GM10248 (cell line): ENCODE data around the gene OXCT1.
A peak's percentile ranks its signal among the peaks of the same experiment; 100 is the strongest.

Experiments
- CTCF ChIA-PET: fragments of 300-600 bp; sonication (Branson Sonifier 250); formaldehyde crosslinking; extraction: SDS; loops from one replicate; lab custom pipeline; 2021; ENCODE audit warnings: antibody characterized with exemption; lab: Yijun Ruan, JAX
- POLR2A ChIA-PET: fragments of 350-650 bp; sonication (Branson Sonifier 250); formaldehyde crosslinking; extraction: SDS; loops from one replicate; lab custom pipeline; 2020; ENCODE audit warnings: antibody characterized with exemption; lab: Yijun Ruan, JAX
- DNase-seq: peaks from one replicate; pipeline ENCODE4 v3.0.0; 2012; ENCODE audit errors: extremely low spot score
- CTCF ChIP-seq: IDR thresholded peaks from 2 replicates; pipeline ENCODE4 v1.5.1; 2012; ENCODE audit warnings: mild to moderate bottlenecking, low read depth; ENCODE audit errors: extremely low read depth, missing control alignments, control extremely low read depth

The OXCT1 gene

GRCh38 chr5:41840251-41840650 lies 30.0 kb downstream of the OXCT1 start:
- DNase-seq: no peak
- ChIA-PET CTCF (interaction anchor here (0.9 to 2.2 kb wide), 8 partner anchors 13 to 144 kb away, joined by 3 to 8 read pairs (median 4); no protein-coding TSS in a partner anchor), POLR2A (no interaction called here)
- no peak for TF ChIP-seq CTCF

DNA sequence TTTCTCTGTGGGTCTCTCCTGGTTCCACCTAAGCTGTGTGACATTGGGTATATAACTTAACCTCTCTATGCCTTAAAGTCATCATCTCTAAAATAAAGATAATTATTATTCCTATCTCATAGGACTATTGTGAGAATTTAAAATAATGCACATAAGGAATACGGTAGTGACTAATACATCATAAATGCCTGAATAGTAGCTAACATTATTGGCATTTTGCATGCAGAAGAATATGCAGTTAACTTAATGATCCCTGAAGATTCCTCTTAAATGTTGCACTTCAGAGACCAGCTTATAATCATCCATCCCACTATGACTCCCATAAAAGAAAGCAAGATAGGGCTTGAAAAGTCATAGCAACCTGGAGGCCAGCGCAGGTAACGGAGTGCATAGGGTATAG lies 32.4 kb downstream of the OXCT1 start:
- CTCF ChIA-PET: interaction anchor here (0.7 to 3.2 kb wide), 8 partner anchors 12 to 219 kb away, joined by 3 to 12 read pairs (median 4); no protein-coding TSS in a partner anchor
- DNase-seq: no peak
- POLR2A ChIA-PET: no interaction called here
- TF ChIP-seq CTCF: no peak

DNA sequence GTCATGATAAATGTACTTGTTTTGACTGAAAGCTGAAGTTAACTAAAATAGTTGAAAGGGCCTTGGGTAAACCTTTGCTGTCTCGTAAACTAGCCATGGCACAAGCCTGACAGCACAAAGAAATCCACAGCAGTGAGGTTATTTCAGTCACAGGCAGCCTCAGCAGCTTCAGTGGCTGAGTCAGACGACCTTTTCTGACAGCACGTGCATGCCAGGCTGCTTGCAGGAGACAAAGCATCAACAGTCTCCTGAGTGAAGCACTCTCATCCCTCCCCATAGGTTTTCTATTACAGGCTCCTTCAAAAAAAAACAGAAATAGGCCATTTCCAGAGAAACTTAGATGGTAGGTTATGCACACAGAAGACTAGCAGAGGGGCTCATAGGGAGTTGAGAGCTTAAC lies 34.6 kb downstream of the OXCT1 start:
- no peak for DNase-seq
- POLR2A ChIA-PET: no interaction called here
- CTCF ChIA-PET: interaction anchor here (1.2 to 3.4 kb wide), 4 partner anchors 8 to 222 kb away, joined by 3 to 21 read pairs (median 4); no protein-coding TSS in a partner anchor
- no peak for TF ChIP-seq CTCF

- ChIA-PET CTCF (interaction anchor here (1.3 to 3.4 kb wide), 3 partner anchors 9 to 223 kb away, joined by 5 to 21 read pairs (median 6); no protein-coding TSS in a partner anchor), POLR2A (interaction anchor here (0.6 kb wide), 1 partner anchor 354 kb away, joined by 4 read pairs; no protein-coding TSS in a partner anchor)
- no peak for TF ChIP-seq CTCF
- no peak for DNase-seq
Observed at GRCh38 chr5:41834506-41834905, 35.7 kb downstream of the OXCT1 start.

- TF ChIP-seq CTCF: no peak
- ChIA-PET POLR2A (no interaction called here), CTCF (interaction anchor here (1.0 to 3.4 kb wide), 2 partner anchors 11 to 136 kb away, joined by 3 to 21 read pairs; no protein-coding TSS in a partner anchor)
- no peak for DNase-seq
Observed at GRCh38 chr5:41832430-41832829, 37.8 kb downstream of the OXCT1 start.

GRCh38 chr5:41831155-41831554 lies 39.1 kb downstream of the OXCT1 start:
- POLR2A ChIA-PET: no interaction called here
- CTCF ChIA-PET: interaction anchor here (1.2 to 2.0 kb wide), 3 partner anchors 10 to 61 kb away, joined by 3 to 5 read pairs (median 3); no protein-coding TSS in a partner anchor
- DNase-seq: peak; percentile 6
- TF ChIP-seq CTCF: no peak
